ENCODE measurements around the gene TTC28. TPM values are rescaled to one million over a fixed set of nuclear protein-coding genes. Genes with fewer than 3 reads are reported as not detected.

The TTC28 gene
- total RNA-seq, 1 donor from 2014 or later: 1.3 TPM

- no peaks in the 10 kb centered on the region for H3K27me3 ChIP-seq (ENCODE audit: control insufficient read depth, insufficient read depth, low read length)
- no peak for FAIRE-seq
- DNase-seq (ENCODE audit: low read depth): no peak
- no peak overlapping the region for H3K4me3 ChIP-seq (ENCODE audit: low read depth, low read length)
- no peak for TF ChIP-seq CTCF (IDR thresholded peaks at IDR 0.05; ENCODE audit: insufficient read depth, low read length, severe bottlenecking)
- no peaks in the 10 kb centered on the region for H3K36me3 ChIP-seq (ENCODE audit: control insufficient read depth, insufficient read depth, low read length)
These were observed 49.5 kb downstream of the TTC28 start for GRCh38 chr22:28630177-28630574.

GRCh38 chr22:28629420-28630176, 50.0 kb downstream of the TTC28 start:
- Histone ChIP-seq H3K27me3 (ENCODE audit: control insufficient read depth, insufficient read depth, low read length) (no peaks in the 10 kb centered on the region), H3K4me3 (ENCODE audit: low read depth, low read length) (no peak overlapping the region), H3K36me3 (ENCODE audit: control insufficient read depth, insufficient read depth, low read length) (no peaks in the 10 kb centered on the region)
- peak; percentile 9 for DNase-seq (ENCODE audit: low read depth)
- TF ChIP-seq CTCF (IDR thresholded peaks at IDR 0.05; ENCODE audit: insufficient read depth, low read length, severe bottlenecking): no peak
- FAIRE-seq: peak; percentile 13

GRCh38 chr22:28628766-28629165, 50.9 kb downstream of the TTC28 start:
- TF ChIP-seq CTCF (IDR thresholded peaks at IDR 0.05; ENCODE audit: insufficient read depth, low read length, severe bottlenecking): no peak
- no peaks in the 10 kb centered on the region for H3K36me3 ChIP-seq (ENCODE audit: control insufficient read depth, insufficient read depth, low read length)
- FAIRE-seq (no peak), DNase-seq (ENCODE audit: low read depth) (no peak)
- no peaks in the 10 kb centered on the region for H3K27me3 ChIP-seq (ENCODE audit: control insufficient read depth, insufficient read depth, low read length)
- no peak overlapping the region for H3K4me3 ChIP-seq (ENCODE audit: low read depth, low read length)

GRCh38 chr22:28627791-28628190, 51.8 kb downstream of the TTC28 start:
- Histone ChIP-seq H3K4me3 (ENCODE audit: low read depth, low read length) (no peak overlapping the region), H3K36me3 (ENCODE audit: control insufficient read depth, insufficient read depth, low read length) (no peaks in the 10 kb centered on the region), H3K27me3 (ENCODE audit: control insufficient read depth, insufficient read depth, low read length) (no peaks in the 10 kb centered on the region)
- no peak for TF ChIP-seq CTCF (IDR thresholded peaks at IDR 0.05; ENCODE audit: insufficient read depth, low read length, severe bottlenecking)
- no peak for FAIRE-seq
- no peak for DNase-seq (ENCODE audit: low read depth)

GRCh38 chr22:28620244-28620922, 59.3 kb downstream of the TTC28 start:
- H3K36me3 ChIP-seq (ENCODE audit: control insufficient read depth, insufficient read depth, low read length): no peaks in the 10 kb centered on the region
- FAIRE-seq: no peak
- H3K4me3 ChIP-seq (ENCODE audit: low read depth, low read length): no peak overlapping the region
- TF ChIP-seq CTCF (IDR thresholded peaks at IDR 0.05; ENCODE audit: insufficient read depth, low read length, severe bottlenecking): no peak
- DNase-seq (ENCODE audit: low read depth): no peak
- no peaks in the 10 kb centered on the region for H3K27me3 ChIP-seq (ENCODE audit: control insufficient read depth, insufficient read depth, low read length)

Data from bronchial epithelial cell (primary cell).